NCI-H1694 (cell line): ENCODE measurements around the gene LUZP2.

Experiments used
- DNase-seq: peaks from one replicate; lab custom pipeline; 2025; lab: John Stamatoyannopoulos, UW

Gene LUZP2

GRCh38 chr11:24567380-24567779 is 70.5 kb downstream of the LUZP2 start:
- DNase-seq, result no peak

GRCh38 chr11:24572376-24572775 is 75.5 kb downstream of the LUZP2 start:
- DNase-seq, result no peak

- DNase-seq, result no peak
Measured at GRCh38 chr11:24574461-24574860, 77.6 kb downstream of the LUZP2 start.

GRCh38 chr11:24575392-24575791 is 78.5 kb downstream of the LUZP2 start:
- no peak for DNase-seq

GRCh38 chr11:24585192-24585591 is 88.3 kb downstream of the LUZP2 start:
- no peak for DNase-seq

- DNase-seq, result no peak
Measured at GRCh38 chr11:24587635-24588034, 90.8 kb downstream of the LUZP2 start.

- DNase-seq, result no peak
Measured at GRCh38 chr11:24588081-24588480, 91.2 kb downstream of the LUZP2 start.

- no peak for DNase-seq
Measured at GRCh38 chr11:24589064-24589463, 92.2 kb downstream of the LUZP2 start.

- no peak for DNase-seq
Measured at GRCh38 chr11:24591283-24591682, 94.4 kb downstream of the LUZP2 start.

GRCh38 chr11:24592360-24592759 is 95.5 kb downstream of the LUZP2 start:
- no peak for DNase-seq

GRCh38 chr11:24593332-24593731 is 96.5 kb downstream of the LUZP2 start:
- DNase-seq, result no peak

- DNase-seq, result no peak
Measured at GRCh38 chr11:24594401-24594800, 97.5 kb downstream of the LUZP2 start.

GRCh38 chr11:24598641-24599040 is 101.8 kb downstream of the LUZP2 start:
- no peak for DNase-seq

GRCh38 chr11:24609192-24610119 is 112.6 kb downstream of the LUZP2 start:
- no peak for DNase-seq

- no peak for DNase-seq
Measured at GRCh38 chr11:24615451-24616160, 118.8 kb downstream of the LUZP2 start.

- no peak for DNase-seq
Measured at GRCh38 chr11:24617856-24618255, 121.0 kb downstream of the LUZP2 start.

- DNase-seq, result no peak
Measured at GRCh38 chr11:24619900-24620299, 123.0 kb downstream of the LUZP2 start.

GRCh38 chr11:24622262-24622661 is 125.4 kb downstream of the LUZP2 start:
- no peak for DNase-seq

- DNase-seq, result no peak
Measured at GRCh38 chr11:24623121-24623520, 126.3 kb downstream of the LUZP2 start.

GRCh38 chr11:24624432-24624831 is 127.6 kb downstream of the LUZP2 start:
- DNase-seq, result no peak

- no peak for DNase-seq
Measured at GRCh38 chr11:24625975-24626374, 129.1 kb downstream of the LUZP2 start.

- DNase-seq, result no peak
Measured at GRCh38 chr11:24628224-24628776, 131.4 kb downstream of the LUZP2 start.

GRCh38 chr11:24634606-24635160 is 137.8 kb downstream of the LUZP2 start:
- no peak for DNase-seq
